Gastroesophageal sphincter (tissue), 4 donors: ENCODE measurements around the gene AMH. TPM values are rescaled to one million over a fixed set of nuclear protein-coding genes. Genes with fewer than 3 reads are reported as not detected.
A peak's percentile ranks its signal among the peaks of the same experiment; 100 is the strongest.

ENCODE experiments used
- ATAC-seq: fragments of 150-250 bp; one replicate; pipeline ENCODE4 v1.9.1; 2016; ENCODE audit warnings: mild to moderate bottlenecking, moderate library complexity
- H3K27ac ChIP-seq, 4 donors: fragments of 200-600 bp; sonication (generic) in 3 of 4; 1 replicate in 3 of 4; 2 replicates in 1 of 4; pipeline ENCODE4 v1.5.1; 2016 to 2019
- H3K27me3 ChIP-seq: fragments of 200-600 bp; sonication (generic); one replicate; pipeline ENCODE4 v1.5.1; 2019
- H3K36me3 ChIP-seq, 2 donors: fragments of 200-600 bp; sonication (generic); one replicate each; pipeline ENCODE4 v1.5.1; 2019; ENCODE audit warnings: control low read depth in 1 of 2
- H3K4me1 ChIP-seq, 3 donors: fragments of 200-600 bp; sonication (generic); 1 replicate in 2 of 3; 2 replicates in 1 of 3; pipeline ENCODE4 v1.5.1; 2016 to 2019; ENCODE audit warnings: control low read depth in 2 of 3
- H3K4me3 ChIP-seq, 2 donors: fragments of 200-600 bp; sonication (generic); one replicate each; pipeline ENCODE4 v1.5.1; 2019; ENCODE audit warnings: mild to moderate bottlenecking in 1 of 2, moderate library complexity in 1 of 2
- H3K9me3 ChIP-seq, 3 donors: fragments of 200-600 bp; sonication (generic); one replicate each; pipeline ENCODE4 v1.5.1; 2017 to 2019; ENCODE audit warnings: control low read depth in 2 of 3
- CTCF ChIP-seq, 4 experiments: fragments of 200-600 bp in 2 of 4; fragments of 450-650 bp in 2 of 4; sonication (generic) in 1 of 4; IDR thresholded peaks; one replicate each; pipeline ENCODE4 v1.5.1; 2017 to 2019; ENCODE audit warnings: antibody characterized with exemption in 4 of 4, mild to moderate bottlenecking in 2 of 4, moderate library complexity in 2 of 4
- EP300 ChIP-seq: sonication (generic); formaldehyde crosslinking; IDR thresholded peaks from one replicate; pipeline ENCODE4 v1.6.1; 2017; ENCODE audit warnings: antibody characterized with exemption, mild to moderate bottlenecking
- POLR2A ChIP-seq, 2 donors: fragments of 450-650 bp; IDR thresholded peaks; one replicate each; pipeline ENCODE4 v1.6.1; 2017; ENCODE audit warnings: antibody characterized with exemption in 2 of 2, mild to moderate bottlenecking in 2 of 2, moderate library complexity in 1 of 2
- POLR2AphosphoS5 ChIP-seq: sonication (generic); formaldehyde crosslinking; IDR thresholded peaks from one replicate; pipeline ENCODE4 v1.6.1; 2017; ENCODE audit warnings: antibody characterized with exemption
- WGBS, 2 donors: methylation state at CpG; one replicate each; pipeline ENCODE4 v1.1.5; 2018; ENCODE audit warnings: low coverage in 1 of 2; 5-methylcytosine and 5-hydroxymethylcytosine counted together
- total RNA-seq, 4 donors: library from RNA; depleted of rRNA; stranded (reverse); fragments of >200 nt; gene quantifications; one replicate each; pipeline ENCODE4 v1.1.0, GENCODE V29; 2016

The AMH gene
- total RNA-seq, 4 donors from 2014 or later = 0.23 to 1.2 (median 0.47) TPM

GRCh38 chr19:2270157-2270422, 21.0 kb downstream of the AMH start:
- Histone ChIP-seq H3K9me3 (no peaks in the 10 kb centered on the region), H3K27ac (peak overlapping the region; percentile 87 to 99 (median 96)), H3K36me3 (peaks cover 0 to 23% of the 10 kb centered on the region in 2 donors), H3K4me1 (peaks cover 0 to 71% (median 39%) of the 10 kb centered on the region in 3 donors), H3K4me3 (peak overlapping the region; percentile 88 to 100), H3K27me3 (no peaks in the 10 kb centered on the region)
- TF ChIP-seq CTCF (IDR thresholded peaks at IDR 0.05) = no peak
- TF ChIP-seq POLR2AphosphoS5 = no peak
- whole genome bisulfite sequencing, 2 donors = 5% methylated on average over 4 of the region's 30 CpGs; no CpG with 5 or more reads in 1 of the 2 donors
- ATAC-seq = no peak

- Histone ChIP-seq H3K27me3 (no peaks in the 10 kb centered on the region), H3K4me3 (peak overlapping the region; percentile 88 to 100), H3K27ac (peak overlapping the region; percentile 87 to 99 (median 96)), H3K36me3 (peaks cover 0 to 28% of the 10 kb centered on the region in 2 donors), H3K4me1 (peaks cover 0 to 76% (median 44%) of the 10 kb centered on the region in 3 donors), H3K9me3 (no peaks in the 10 kb centered on the region)
- TF ChIP-seq POLR2AphosphoS5 (peak; percentile 91), EP300 (no peak), POLR2A (IDR thresholded peaks at IDR 0.05) (peak; percentile 51 to 69)
- ATAC-seq = peak; percentile 52
- WGBS, 2 donors = no CpG with 5 or more reads among the region's 88 CpGs
These were observed 21.5 kb downstream of the AMH start for GRCh38 chr19:2270423-2271233.

- peak overlapping the region; percentile 87 to 99 (median 96) for H3K27ac ChIP-seq
- H3K36me3 ChIP-seq = peaks cover 0 to 36% of the 10 kb centered on the region in 2 donors
- 0 to 69% methylated on average over 3 to 7 of the region's 43 CpGs for WGBS, 2 donors
- H3K9me3 ChIP-seq = no peaks in the 10 kb centered on the region
- peaks cover 0 to 78% (median 47%) of the 10 kb centered on the region in 3 donors for H3K4me1 ChIP-seq
- no peak for ATAC-seq
- H3K4me3 ChIP-seq = peak overlapping the region; percentile 88 to 100
- no peaks in the 10 kb centered on the region for H3K27me3 ChIP-seq
- no peak for TF ChIP-seq CTCF (IDR thresholded peaks at IDR 0.05)
- no peak for TF ChIP-seq POLR2AphosphoS5
- TF ChIP-seq EP300 = no peak
- no peak for TF ChIP-seq POLR2A (IDR thresholded peaks at IDR 0.05)
These were observed 22.3 kb downstream of the AMH start for GRCh38 chr19:2271234-2272103.

GRCh38 chr19:2273356-2274184, 24.4 kb downstream of the AMH start:
- TF ChIP-seq POLR2AphosphoS5 = peak; percentile 52
- TF ChIP-seq POLR2A (IDR thresholded peaks at IDR 0.05) = peak; percentile 16
- TF ChIP-seq EP300 = no peak
- peak in 2 of 4 experiments; percentile 97 to 99 for TF ChIP-seq CTCF (IDR thresholded peaks at IDR 0.05)
- Histone ChIP-seq H3K4me1 (peaks cover 0 to 68% (median 42%) of the 10 kb centered on the region in 3 donors), H3K36me3 (peaks cover 0 to 47% of the 10 kb centered on the region in 2 donors), H3K4me3 (peak overlapping the region; percentile 4 to 100), H3K9me3 (no peaks in the 10 kb centered on the region), H3K27me3 (no peaks in the 10 kb centered on the region), H3K27ac (peak overlapping the region; percentile 36 to 94 (median 81))
- peak; percentile 16 for ATAC-seq
- 17 to 32% methylated on average over 5 to 14 of the region's 45 CpGs for WGBS, 2 donors
